Activated T-helper 17 cell treated with anti-CD3 and anti-CD28 coated beads, Interleukin-2, amount 50 U/mL, for 72 hours (primary cell): ENCODE measurements around the gene DMAC2. TPM values are rescaled to one million over a fixed set of nuclear protein-coding genes. Genes with fewer than 3 reads are reported as not detected.

Experiments used
- ATAC-seq: fragments of 150-1000 bp; cut with Tn5 transposase; replicated peaks from 2 replicates; pipeline ENCODE4 v1.10.0; 2021; ENCODE audit warnings: mild to moderate bottlenecking, moderate library complexity
- H3K27ac Mint-ChIP-seq: one replicate; pipeline ENCODE4 v1.8.0; 2022; ENCODE audit warnings: mixed read lengths
- H3K27me3 Mint-ChIP-seq: one replicate; pipeline ENCODE4 v1.8.0; 2022; ENCODE audit warnings: mixed read lengths
- H3K36me3 Mint-ChIP-seq: one replicate; pipeline ENCODE4 v1.8.0; 2022; ENCODE audit warnings: low read depth, mild to moderate bottlenecking, mixed read lengths
- H3K4me1 Mint-ChIP-seq: one replicate; pipeline ENCODE4 v1.8.0; 2022; ENCODE audit warnings: mixed read lengths
- H3K4me3 Mint-ChIP-seq: one replicate; pipeline ENCODE4 v1.8.0; 2022; ENCODE audit warnings: mild to moderate bottlenecking, mixed read lengths
- H3K9me3 Mint-ChIP-seq: one replicate; pipeline ENCODE4 v1.8.0; 2022; ENCODE audit warnings: mixed read lengths
- total RNA-seq, 2 donors: library from RNA; stranded (reverse); gene quantifications; one replicate each; pipeline ENCODE4 v1.2.3, GENCODE V29; 2022

DMAC2 gene
- total RNA-seq, 2 donors from 2014 or later = 34.0 to 66.2 TPM

DNA sequence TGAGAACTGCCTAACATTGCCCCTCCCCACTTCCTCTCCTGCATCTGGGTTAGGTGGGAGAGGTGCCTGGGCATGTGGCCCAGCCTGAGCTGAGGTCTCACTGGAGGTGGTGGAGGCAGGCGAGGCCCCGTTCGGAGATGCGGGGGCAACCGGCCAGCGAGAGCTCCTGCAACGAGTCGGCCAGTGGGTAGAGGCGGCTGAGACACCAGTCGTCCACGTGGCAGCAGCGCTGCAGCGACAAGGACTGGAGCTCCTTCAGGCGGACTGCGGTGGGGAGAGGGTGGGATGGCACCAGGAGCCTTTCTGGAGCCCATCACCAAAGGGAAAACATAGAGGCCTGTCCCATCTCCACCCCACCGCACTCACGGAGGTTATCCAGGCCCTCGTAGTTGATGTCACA lies 6.5 kb downstream of the DMAC2 start:
- Mint-ChIP-seq H3K4me1 (peaks cover 10% of the 10 kb centered on the region), H3K27ac (no peak overlapping the region), H3K27me3 (no peaks in the 10 kb centered on the region), H3K4me3 (no peak overlapping the region), H3K9me3 (no peaks in the 10 kb centered on the region), H3K36me3 (peaks cover 64% of the 10 kb centered on the region)
- no peak for ATAC-seq

GRCh38 chr19:41431426-41432386 lies 8.0 kb downstream of the DMAC2 start:
- Mint-ChIP-seq H3K9me3 (no peaks in the 10 kb centered on the region), H3K4me1 (peaks cover 15% of the 10 kb centered on the region), H3K4me3 (no peak overlapping the region), H3K27me3 (no peaks in the 10 kb centered on the region), H3K27ac (peak overlapping the region; percentile 41), H3K36me3 (peaks cover 67% of the 10 kb centered on the region)
- ATAC-seq = no peak

DNA sequence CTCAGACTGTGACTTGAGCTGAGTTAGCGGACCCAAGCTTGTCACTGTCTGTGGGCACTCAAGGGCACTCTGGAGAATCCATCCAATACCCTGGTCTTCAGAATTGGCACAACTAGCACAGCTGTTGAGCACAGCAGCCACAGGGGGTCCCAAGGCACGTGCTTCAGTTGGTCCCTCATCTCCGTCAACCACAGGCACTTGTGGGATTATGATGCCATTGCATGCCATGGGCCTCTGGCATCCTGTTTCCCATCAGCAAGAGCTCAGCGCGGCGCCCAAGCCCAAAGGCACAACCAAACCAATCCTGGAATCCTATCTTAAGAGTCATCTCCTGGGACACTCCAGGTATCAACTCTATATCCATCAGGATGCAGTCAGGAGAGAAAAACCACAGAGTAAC lies 8.8 kb downstream of the DMAC2 start:
- H3K27me3 Mint-ChIP-seq = no peaks in the 10 kb centered on the region
- peaks cover 12% of the 10 kb centered on the region for H3K4me1 Mint-ChIP-seq
- H3K4me3 Mint-ChIP-seq = no peak overlapping the region
- no peaks in the 10 kb centered on the region for H3K9me3 Mint-ChIP-seq
- H3K27ac Mint-ChIP-seq = peak overlapping the region; percentile 41
- peaks cover 61% of the 10 kb centered on the region for H3K36me3 Mint-ChIP-seq
- no peak for ATAC-seq

GRCh38 chr19:41428481-41428859 lies 11.2 kb downstream of the DMAC2 start:
- no peak for ATAC-seq
- no peaks in the 10 kb centered on the region for H3K9me3 Mint-ChIP-seq
- peaks cover 12% of the 10 kb centered on the region for H3K4me1 Mint-ChIP-seq
- H3K36me3 Mint-ChIP-seq = peaks cover 51% of the 10 kb centered on the region
- peak overlapping the region; percentile 84 for H3K4me3 Mint-ChIP-seq
- H3K27ac Mint-ChIP-seq = peak overlapping the region; percentile 94
- H3K27me3 Mint-ChIP-seq = no peaks in the 10 kb centered on the region

- Mint-ChIP-seq H3K27me3 (no peaks in the 10 kb centered on the region), H3K9me3 (no peaks in the 10 kb centered on the region), H3K4me1 (peaks cover 12% of the 10 kb centered on the region), H3K36me3 (peaks cover 47% of the 10 kb centered on the region), H3K27ac (peak overlapping the region; percentile 94), H3K4me3 (peak overlapping the region; percentile 84)
- ATAC-seq = peak; percentile 51
These were observed 11.8 kb downstream of the DMAC2 start for GRCh38 chr19:41427647-41428480.

- no peaks in the 10 kb centered on the region for H3K9me3 Mint-ChIP-seq
- no peaks in the 10 kb centered on the region for H3K27me3 Mint-ChIP-seq
- H3K4me1 Mint-ChIP-seq = peaks cover 12% of the 10 kb centered on the region
- H3K36me3 Mint-ChIP-seq = peaks cover 47% of the 10 kb centered on the region
- H3K27ac Mint-ChIP-seq = peak within 1 kb of the TSS; percentile 94
- ATAC-seq = peak; percentile 70
- H3K4me3 Mint-ChIP-seq = peak within 1 kb of the TSS; percentile 84
These were observed 12.6 kb downstream of the DMAC2 start, which contains the start of gene B3GNT8 for GRCh38 chr19:41426952-41427646. TSS of gene B3GNT8 (minus strand) at chr19:41427374. CDS start at chr19:41426778, 596 bp downstream.

DNA sequence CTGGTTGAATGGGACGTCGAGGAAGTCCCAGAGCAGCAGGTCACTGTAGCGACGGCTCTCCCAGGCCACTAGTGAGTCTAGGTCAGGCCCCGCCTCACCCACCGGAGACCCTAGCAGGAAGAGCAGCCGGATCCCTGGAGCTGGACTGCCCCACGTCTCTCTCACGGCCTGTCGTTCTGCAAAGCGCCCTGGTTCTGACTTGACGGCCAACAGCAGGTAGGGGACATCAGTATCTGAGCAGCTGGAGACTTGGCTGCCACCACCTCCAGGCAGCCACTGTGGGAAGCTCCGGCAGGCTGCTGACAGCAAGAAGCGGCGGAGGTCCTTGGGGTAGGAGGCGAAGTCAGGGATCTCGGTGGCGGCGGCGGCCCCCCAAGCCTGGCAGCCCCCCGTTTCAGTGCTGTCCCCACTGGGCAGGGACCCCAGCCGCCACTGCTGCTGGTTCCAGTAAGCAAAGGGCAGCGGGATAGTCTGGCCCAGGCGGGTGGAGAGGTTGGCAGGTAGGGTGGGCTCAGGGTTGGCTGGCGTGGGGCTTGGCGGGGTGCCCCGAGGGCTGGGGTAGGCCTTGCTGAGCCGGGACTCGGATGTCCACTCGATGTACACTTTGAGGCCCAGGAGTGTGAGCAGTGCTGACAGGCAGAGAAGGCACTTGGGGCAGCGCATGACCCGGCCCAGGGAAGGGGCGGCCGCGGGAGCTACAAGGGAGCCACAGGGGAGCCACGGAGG lies 13.4 kb downstream of the DMAC2 start:
- Mint-ChIP-seq H3K36me3 (peaks cover 47% of the 10 kb centered on the region), H3K4me3 (peak overlapping the region; percentile 84), H3K27me3 (no peaks in the 10 kb centered on the region), H3K4me1 (peaks cover 11% of the 10 kb centered on the region), H3K9me3 (no peaks in the 10 kb centered on the region), H3K27ac (peak overlapping the region; percentile 94)
- no peak for ATAC-seq

DNA sequence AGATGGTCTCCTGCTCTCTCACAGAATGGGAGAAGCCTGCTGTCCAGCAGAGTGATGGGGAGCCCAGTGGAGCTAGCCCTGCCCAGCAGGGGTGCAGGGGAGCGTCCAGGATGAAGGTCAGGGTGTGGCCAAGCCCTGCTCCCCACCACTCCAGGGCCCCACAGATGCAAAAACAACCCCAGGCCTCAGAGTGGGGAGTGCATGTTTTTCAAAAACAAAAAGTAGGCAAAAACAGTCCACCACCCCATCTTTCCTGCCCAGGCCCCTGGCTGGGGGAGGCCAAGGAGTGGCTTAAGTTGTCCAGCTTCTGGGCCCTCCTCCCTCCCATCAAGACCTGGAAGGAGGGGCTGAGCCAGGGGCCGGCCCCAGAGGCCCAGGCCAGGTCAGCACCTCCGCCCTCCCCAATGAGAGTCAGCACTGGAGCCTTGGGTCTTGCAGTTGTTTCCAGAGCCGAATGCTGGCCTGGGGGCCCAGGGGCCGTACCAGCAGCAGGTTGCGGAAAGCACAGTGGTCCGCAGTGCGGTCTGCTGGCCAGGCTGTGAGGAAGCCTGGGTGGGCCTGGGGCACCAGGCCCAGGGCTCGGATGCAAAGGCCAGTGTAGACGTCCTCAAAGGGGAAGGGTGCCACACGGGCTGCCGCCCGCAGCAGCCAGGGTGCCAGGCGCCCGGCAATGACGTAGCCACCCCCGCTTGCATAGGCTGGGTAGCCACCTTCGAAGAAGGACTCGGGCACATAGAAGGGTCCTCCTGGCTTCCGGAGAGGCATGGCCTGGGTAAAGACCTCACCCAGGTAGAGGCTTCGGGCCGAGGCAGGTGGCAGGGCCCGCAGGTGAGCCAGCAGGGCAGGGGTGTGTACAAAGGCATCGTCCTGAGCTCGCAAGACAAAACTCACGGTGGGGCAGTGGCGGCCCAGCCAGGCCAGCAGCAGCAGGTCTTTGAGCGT lies 14.3 kb downstream of the DMAC2 start:
- Mint-ChIP-seq H3K27me3 (no peaks in the 10 kb centered on the region), H3K4me3 (no peak overlapping the region), H3K9me3 (no peaks in the 10 kb centered on the region), H3K36me3 (peaks cover 50% of the 10 kb centered on the region), H3K4me1 (peaks cover 6% of the 10 kb centered on the region), H3K27ac (no peak overlapping the region)
- ATAC-seq = no peak

DNA sequence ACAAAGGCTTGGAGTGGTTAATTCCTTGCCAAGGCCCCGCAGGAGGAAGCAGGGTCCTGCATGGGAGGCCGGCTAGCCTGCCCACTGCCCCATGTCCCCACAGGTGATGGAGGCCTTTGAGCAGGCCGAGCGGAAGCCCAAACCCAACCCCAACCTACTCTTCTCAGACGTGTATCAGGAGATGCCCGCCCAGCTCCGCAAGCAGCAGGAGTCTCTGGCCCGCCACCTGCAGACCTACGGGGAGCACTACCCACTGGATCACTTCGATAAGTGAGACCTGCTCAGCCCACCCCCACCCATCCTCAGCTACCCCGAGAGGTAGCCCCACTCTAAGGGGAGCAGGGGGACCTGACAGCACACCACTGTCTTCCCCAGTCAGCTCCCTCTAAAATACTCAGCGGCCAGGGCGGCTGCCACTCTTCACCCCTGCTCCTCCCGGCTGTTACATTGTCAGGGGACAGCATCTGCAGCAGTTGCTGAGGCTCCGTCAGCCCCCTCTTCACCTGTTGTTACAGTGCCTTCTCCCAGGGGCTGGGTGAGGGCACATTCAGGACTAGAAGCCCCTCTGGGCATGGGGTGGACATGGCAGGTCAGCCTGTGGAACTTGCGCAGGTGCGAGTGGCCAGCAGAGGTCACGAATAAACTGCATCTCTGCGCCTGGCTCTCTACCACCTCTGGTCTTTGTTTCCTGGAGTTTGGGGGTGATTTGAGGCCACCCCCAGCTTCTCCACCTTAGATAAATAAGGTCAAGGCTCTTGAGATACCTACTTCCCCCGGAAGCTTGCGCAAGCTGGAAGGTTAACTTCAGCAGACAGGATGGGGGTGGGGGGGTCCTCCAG lies 15.2 kb downstream of the DMAC2 start:
- Mint-ChIP-seq H3K27ac (no peak overlapping the region), H3K27me3 (no peaks in the 10 kb centered on the region), H3K36me3 (peaks cover 53% of the 10 kb centered on the region), H3K4me3 (no peak overlapping the region), H3K9me3 (no peaks in the 10 kb centered on the region), H3K4me1 (peaks cover 6% of the 10 kb centered on the region)
- ATAC-seq = no peak

DNA sequence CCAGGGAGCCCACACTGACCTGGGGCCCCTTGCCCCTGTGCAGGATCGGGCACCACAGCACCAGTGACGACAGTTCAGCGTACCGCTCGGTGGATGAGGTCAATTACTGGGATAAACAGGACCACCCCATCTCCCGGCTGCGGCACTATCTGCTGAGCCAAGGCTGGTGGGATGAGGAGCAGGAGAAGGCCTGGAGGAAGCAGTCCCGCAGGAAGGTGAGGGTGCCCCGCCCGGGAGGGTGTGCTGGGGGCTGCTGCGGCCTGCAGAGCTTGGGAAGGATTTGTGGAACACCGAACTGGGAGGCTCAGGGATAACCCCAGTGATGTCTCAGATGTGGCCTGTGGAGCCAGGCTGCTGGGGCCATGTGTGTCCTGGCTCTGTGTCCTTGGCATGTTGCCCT lies 16.8 kb downstream of the DMAC2 start:
- Mint-ChIP-seq H3K27ac (no peak overlapping the region), H3K36me3 (peaks cover 55% of the 10 kb centered on the region), H3K9me3 (no peaks in the 10 kb centered on the region), H3K4me3 (no peak overlapping the region), H3K4me1 (peaks cover 5% of the 10 kb centered on the region), H3K27me3 (no peaks in the 10 kb centered on the region)
- ATAC-seq = no peak

DNA sequence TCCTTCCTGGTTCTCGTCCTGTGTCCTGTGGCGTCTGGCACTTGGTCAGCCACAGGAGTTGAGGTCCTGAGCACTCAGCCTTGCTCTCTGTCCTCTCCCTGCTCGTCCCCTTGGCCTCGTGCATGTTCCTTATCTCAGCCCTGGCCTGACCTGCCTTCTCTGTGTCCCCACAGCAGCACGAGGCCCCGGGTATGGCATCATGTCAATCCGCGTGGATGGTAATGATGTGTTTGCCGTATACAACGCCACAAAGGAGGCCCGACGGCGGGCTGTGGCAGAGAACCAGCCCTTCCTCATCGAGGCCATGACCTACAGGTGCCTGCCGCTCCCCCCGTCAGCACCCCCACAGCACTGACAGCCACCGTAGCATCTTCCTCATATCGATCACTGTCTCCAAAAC lies 17.3 kb downstream of the DMAC2 start:
- H3K9me3 Mint-ChIP-seq = no peaks in the 10 kb centered on the region
- H3K4me3 Mint-ChIP-seq = no peak overlapping the region
- peaks cover 56% of the 10 kb centered on the region for H3K36me3 Mint-ChIP-seq
- H3K27me3 Mint-ChIP-seq = no peaks in the 10 kb centered on the region
- H3K27ac Mint-ChIP-seq = no peak overlapping the region
- ATAC-seq = no peak
- no peaks in the 10 kb centered on the region for H3K4me1 Mint-ChIP-seq

DNA sequence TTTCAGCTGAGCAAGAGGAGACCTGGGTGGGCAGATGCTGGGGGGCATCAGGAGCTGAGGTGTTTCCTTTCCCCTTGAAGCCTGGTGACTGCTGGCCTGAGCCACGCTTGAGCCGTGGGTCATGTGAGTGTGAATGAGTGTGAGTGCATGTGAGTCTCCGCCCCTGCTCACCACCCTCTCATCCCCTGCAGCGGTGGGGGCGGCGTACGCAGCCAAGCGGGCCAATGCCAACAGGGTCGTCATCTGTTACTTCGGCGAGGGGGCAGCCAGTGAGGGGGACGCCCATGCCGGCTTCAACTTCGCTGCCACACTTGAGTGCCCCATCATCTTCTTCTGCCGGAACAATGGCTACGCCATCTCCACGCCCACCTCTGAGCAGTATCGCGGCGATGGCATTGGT lies 17.7 kb downstream of the DMAC2 start:
- Mint-ChIP-seq H3K36me3 (peaks cover 60% of the 10 kb centered on the region), H3K9me3 (no peaks in the 10 kb centered on the region), H3K4me1 (no peaks in the 10 kb centered on the region), H3K27ac (peak overlapping the region; percentile 74), H3K4me3 (no peak overlapping the region), H3K27me3 (no peaks in the 10 kb centered on the region)
- ATAC-seq = no peak
